Ishikawa (cell line): ENCODE data around the gene GDPD4.

Source experiments
- CREB1 ChIP-seq: IDR thresholded peaks from 2 replicates; pipeline ENCODE4 v1.6.1; 2012; ENCODE audit warnings: low read depth
- EGR1 ChIP-seq: IDR thresholded peaks from 2 replicates; pipeline ENCODE4 v1.6.1; 2012
- EP300 ChIP-seq: IDR thresholded peaks from 2 replicates; pipeline ENCODE4 v1.6.1; 2012; ENCODE audit warnings: borderline replicate concordance
- FOXM1 ChIP-seq: IDR thresholded peaks from 2 replicates; pipeline ENCODE4 v1.6.1; 2012; ENCODE audit warnings: low read depth, borderline replicate concordance
- MAX ChIP-seq: IDR thresholded peaks from 2 replicates; pipeline ENCODE4 v1.6.1; 2012
- NFIC ChIP-seq: IDR thresholded peaks from 2 replicates; pipeline ENCODE4 v1.6.1; 2012
- RAD21 ChIP-seq: IDR thresholded peaks from 2 replicates; pipeline ENCODE4 v1.6.1; 2012; ENCODE audit warnings: low read depth
- REST ChIP-seq: IDR thresholded peaks from 2 replicates; pipeline ENCODE4 v1.6.1; 2012; ENCODE audit warnings: low read depth, mild to moderate bottlenecking
- TAF1 ChIP-seq: IDR thresholded peaks from 2 replicates; pipeline ENCODE4 v1.6.1; 2012; ENCODE audit warnings: low read depth, mild to moderate bottlenecking
- TCF12 ChIP-seq: IDR thresholded peaks from 2 replicates; pipeline ENCODE4 v1.6.1; 2012; ENCODE audit warnings: low read depth
- TEAD4 ChIP-seq: IDR thresholded peaks from 2 replicates; pipeline ENCODE4 v1.6.1; 2012
- YY1 ChIP-seq: IDR thresholded peaks from 2 replicates; pipeline ENCODE4 v1.6.1; 2012; ENCODE audit warnings: low read depth
- TF ChIP-seq, protein P1 (sequence below): IDR thresholded peaks from 2 replicates; pipeline ENCODE4 v1.6.1; 2012

- TF ChIP-seq YY1 (no peak), CREB1 (no peak), EP300 (no peak), MAX (no peak), TEAD4 (no peak), RAD21 (no peak), TAF1 (no peak), NFIC (no peak), REST (no peak), FOXM1 (no peak), TCF12 (no peak), EGR1 (no peak)
- TF ChIP-seq, protein P1, sequence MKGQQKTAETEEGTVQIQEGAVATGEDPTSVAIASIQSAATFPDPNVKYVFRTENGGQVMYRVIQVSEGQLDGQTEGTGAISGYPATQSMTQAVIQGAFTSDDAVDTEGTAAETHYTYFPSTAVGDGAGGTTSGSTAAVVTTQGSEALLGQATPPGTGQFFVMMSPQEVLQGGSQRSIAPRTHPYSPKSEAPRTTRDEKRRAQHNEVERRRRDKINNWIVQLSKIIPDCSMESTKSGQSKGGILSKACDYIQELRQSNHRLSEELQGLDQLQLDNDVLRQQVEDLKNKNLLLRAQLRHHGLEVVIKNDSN: no peak
Observed at GRCh38 chr11:77310721-77311120, 9.2 kb upstream of the GDPD4 start.
